ENCODE data around the gene ACAD9. TPM values are rescaled to one million over a fixed set of nuclear protein-coding genes. Genes with fewer than 3 reads are reported as not detected.

Gene ACAD9
- total and polyA plus RNA-seq, 9 of the 15 experiments (the other 6 are each of a cell fraction or from before 2014, with no cell fraction given), result 10.2 to 32.6 (median 22.8) TPM

DNA sequence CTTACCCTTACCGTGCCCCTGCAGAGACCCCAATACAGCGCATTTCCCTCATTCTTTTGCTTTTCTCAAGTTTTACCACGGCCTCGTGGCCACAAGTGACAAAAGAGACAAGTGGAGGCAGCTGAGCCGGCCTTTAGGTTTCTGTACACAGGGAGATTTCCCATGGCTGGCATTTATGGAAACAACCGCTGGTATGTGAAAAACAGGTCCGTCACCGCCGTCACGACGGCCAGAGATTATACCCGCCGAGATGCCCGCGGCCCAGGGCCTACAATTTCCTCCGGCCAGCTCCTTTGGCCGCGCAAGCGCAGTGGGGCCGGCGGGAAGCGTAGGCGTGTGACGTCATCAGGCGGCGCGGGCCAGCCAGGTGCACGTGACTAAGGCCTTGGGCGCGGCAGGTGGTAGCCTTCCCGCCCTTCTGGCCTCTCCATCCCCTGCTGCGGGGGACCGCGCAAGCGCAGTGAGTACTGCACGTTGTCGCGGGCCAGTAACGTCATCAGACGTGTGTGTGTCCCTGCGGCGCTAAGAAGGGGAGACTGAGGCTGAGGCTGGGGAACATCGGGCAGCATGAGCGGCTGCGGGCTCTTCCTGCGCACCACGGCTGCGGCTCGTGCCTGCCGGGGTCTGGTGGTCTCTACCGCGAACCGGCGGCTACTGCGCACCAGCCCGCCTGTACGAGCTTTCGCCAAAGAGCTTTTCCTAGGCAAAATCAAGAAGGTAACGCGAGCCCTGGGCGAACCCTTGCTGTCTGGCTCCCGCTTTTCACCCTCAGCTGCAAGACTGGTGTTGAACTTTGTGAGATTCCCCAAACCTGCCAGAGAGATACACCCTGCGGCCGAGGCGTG is at the start of gene ACAD9 (continued):
- TF ChIP-seq JUN (IDR thresholded peaks at IDR 0.05; ENCODE audit: borderline replicate concordance, low read depth, low read length) (peak; percentile 90), JUN (CRISPR knock-in tag; IDR thresholded peaks at IDR 0.05; ENCODE audit: borderline replicate concordance) (peak; percentile 93; the same call in 1 of the 2 replicates), YBX1 (IDR thresholded peaks at IDR 0.05) (no peak), SREBF2 (CRISPR knock-in tag; IDR thresholded peaks at IDR 0.05) (no peak), NFE2 (IDR thresholded peaks at IDR 0.05; ENCODE audit: low read depth) (peak; percentile 34; the same call in 1 of the 2 replicates), POLR2B (IDR thresholded peaks at IDR 0.05; ENCODE audit: low read depth, partially characterized antibody) (peak; percentile 71), SMAD2 (IDR thresholded peaks at IDR 0.05; ENCODE audit: low read depth, low read length) (no peak), TAL1 (IDR thresholded peaks at IDR 0.05) (no peak), CBX1 (IDR thresholded peaks at IDR 0.05; ENCODE audit: low read depth) (no peak), DDX20 (tag; IDR thresholded peaks at IDR 0.05; ENCODE audit: low read depth) (no peak), TCFL5 (CRISPR knock-in tag; conservative IDR thresholded peaks at IDR 0.05) (no peak), SMARCE1 (IDR thresholded peaks at IDR 0.05) (no peak)
- TF ChIP-seq, protein P1, sequence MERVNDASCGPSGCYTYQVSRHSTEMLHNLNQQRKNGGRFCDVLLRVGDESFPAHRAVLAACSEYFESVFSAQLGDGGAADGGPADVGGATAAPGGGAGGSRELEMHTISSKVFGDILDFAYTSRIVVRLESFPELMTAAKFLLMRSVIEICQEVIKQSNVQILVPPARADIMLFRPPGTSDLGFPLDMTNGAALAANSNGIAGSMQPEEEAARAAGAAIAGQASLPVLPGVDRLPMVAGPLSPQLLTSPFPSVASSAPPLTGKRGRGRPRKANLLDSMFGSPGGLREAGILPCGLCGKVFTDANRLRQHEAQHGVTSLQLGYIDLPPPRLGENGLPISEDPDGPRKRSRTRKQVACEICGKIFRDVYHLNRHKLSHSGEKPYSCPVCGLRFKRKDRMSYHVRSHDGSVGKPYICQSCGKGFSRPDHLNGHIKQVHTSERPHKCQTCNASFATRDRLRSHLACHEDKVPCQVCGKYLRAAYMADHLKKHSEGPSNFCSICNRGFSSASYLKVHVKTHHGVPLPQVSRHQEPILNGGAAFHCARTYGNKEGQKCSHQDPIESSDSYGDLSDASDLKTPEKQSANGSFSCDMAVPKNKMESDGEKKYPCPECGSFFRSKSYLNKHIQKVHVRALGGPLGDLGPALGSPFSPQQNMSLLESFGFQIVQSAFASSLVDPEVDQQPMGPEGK (CRISPR knock-in tag; IDR thresholded peaks at IDR 0.05; ENCODE audit: borderline replicate concordance), result no peak
- TF ChIP-seq, protein P2, sequence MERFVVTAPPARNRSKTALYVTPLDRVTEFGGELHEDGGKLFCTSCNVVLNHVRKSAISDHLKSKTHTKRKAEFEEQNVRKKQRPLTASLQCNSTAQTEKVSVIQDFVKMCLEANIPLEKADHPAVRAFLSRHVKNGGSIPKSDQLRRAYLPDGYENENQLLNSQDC (CRISPR knock-in tag; IDR thresholded peaks at IDR 0.05), result no peak
- TF ChIP-seq, protein P3, sequence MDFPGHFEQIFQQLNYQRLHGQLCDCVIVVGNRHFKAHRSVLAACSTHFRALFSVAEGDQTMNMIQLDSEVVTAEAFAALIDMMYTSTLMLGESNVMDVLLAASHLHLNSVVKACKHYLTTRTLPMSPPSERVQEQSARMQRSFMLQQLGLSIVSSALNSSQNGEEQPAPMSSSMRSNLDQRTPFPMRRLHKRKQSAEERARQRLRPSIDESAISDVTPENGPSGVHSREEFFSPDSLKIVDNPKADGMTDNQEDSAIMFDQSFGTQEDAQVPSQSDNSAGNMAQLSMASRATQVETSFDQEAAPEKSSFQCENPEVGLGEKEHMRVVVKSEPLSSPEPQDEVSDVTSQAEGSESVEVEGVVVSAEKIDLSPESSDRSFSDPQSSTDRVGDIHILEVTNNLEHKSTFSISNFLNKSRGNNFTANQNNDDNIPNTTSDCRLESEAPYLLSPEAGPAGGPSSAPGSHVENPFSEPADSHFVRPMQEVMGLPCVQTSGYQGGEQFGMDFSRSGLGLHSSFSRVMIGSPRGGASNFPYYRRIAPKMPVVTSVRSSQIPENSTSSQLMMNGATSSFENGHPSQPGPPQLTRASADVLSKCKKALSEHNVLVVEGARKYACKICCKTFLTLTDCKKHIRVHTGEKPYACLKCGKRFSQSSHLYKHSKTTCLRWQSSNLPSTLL (IDR thresholded peaks at IDR 0.05), result no peak
